Skeletal muscle cell (primary cell): ENCODE data around the gene SF3A2.
"Not testable (repeated sequence)": the region's sequence is repeated elsewhere in the genome, so short reads cannot be mapped to it uniquely, and the experiment has no call there.

Experiments used
- DNase-seq: peaks from one replicate; pipeline ENCODE4 v3.0.0-alpha.2; 2010; ENCODE audit warnings: low read depth
- H3K4me3 ChIP-seq: 2 replicates; pipeline ENCODE4 v1.5.1; 2011; ENCODE audit warnings: low read depth, mild to moderate bottlenecking, control low read depth, low read length, moderate library complexity

The SF3A2 gene

DNA sequence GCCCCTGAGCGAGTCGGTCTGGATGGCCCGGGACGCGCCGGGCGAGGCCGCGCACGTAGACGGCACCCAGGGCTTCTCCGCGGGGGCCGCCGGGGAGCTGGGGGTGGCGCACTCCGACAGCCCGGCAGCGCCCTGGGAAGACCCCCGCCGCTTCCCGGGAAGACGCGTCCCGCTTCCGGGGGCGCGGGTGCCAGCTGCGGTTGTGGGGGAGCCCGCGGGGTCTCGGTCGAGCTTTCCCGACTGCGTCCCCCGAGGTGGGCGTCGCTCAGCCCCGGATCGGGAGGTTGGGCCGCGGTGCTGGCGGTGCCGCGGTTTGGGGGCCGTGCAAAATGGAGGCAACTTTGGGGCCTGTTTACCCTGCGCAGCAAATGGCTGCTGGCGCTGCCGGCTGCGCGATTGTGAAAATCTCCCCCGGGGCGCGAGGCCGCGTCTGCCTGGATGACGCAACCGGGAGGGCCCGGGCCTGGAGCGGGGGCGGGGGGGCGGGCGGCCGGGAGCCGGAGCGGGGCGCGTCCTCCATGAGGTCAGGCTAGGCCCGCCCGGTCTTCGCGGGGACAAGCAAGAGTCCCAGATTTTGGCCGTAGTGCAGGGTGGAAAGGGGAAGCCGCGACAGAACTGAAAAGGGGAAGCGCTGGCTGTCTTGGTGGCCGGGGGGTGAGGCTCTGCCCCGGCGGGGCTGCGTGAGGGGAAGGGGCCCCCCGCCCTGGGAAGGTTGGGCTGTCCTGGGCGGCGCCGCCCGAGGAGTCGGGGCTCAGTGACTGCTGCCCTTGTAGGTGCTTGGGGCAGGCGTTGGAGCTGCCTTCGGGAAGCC is 34.0 kb downstream of the SF3A2 start:
- DNase-seq, result peak; percentile 66
- peak overlapping the region; percentile 84 for H3K4me3 ChIP-seq

DNA sequence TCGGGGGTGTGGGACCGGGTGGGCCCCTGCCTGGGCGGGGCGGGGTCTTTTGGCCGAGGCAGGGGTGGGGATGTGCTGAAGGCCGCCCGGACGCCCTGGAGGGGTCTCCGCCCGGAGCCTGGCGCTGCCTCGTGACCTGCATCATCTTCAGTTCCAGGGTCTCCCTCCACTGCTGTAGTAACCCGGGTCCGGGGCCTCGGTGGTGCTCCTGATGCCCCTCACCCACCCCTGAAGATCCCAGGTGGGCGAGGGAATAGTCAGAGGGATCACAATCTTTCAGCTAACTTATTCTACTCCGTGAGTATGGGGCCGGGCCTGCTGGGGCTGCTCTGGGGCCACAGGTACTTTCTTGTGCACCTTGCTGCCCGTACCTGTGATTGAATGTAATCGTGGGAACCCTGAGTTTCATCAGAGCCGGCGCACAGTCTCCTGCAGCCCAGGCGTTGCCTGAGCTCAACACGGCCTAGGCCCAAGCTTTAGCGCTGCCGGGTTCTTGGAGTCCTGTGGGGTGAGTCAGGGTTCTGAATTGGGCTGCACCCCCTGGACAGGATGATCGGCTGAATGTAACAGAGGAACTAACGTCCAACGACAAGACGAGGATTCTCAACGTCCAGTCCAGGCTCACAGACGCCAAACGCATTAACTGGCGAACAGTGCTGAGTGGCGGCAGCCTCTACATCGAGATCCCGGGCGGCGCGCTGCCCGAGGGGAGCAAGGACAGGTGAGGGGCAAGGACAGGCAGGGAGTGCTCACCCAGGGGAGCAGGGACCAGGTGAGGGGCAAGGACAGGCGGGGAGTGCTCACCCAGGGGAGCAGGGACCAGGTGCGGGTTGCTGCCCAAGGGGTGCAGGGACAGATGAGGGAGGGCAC is 34.8 kb downstream of the SF3A2 start:
- H3K4me3 ChIP-seq, result peak overlapping the region; percentile 84
- DNase-seq, result no peak

DNA sequence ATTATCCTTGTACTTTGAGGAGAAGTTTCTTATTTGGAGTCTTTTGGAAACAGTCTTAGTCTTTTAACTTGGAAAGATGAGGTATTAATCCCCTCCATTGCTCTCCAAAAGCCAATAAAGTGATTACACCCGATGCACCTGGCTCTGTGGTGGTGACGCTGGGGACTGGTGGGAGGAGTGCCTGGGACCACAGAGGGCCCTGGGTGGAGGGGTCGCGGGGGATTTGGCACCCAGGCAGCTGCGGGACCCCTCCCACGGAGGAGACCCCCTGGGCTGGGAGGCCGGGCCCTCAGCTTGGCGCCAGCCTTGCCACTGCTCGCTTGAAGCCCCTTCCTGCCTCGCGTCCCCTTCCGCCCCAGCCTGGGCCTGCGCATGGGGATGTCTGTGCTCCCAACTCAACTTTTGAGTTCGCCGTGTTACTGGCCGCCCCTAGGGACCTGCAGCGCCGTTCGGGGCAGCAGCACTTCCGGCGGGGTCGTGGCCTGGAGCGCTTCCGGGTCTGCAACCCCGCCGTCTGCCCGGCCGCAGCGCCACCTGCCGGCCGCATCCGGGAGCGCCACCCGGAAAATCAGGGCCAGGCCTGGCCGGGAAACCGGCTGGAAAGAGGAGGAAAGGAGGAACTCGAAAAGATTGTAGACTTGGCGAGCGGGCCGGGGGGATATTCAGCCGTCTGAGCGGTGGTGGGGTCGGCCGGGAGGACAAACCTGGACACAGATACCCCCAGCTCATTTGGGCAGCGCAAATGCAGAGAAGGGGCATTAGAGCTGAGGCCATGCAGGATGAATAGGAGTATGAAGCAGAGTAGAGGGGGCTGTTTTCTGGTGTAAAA is 36.9 kb downstream of the SF3A2 start:
- H3K4me3 ChIP-seq, result peak overlapping the region; percentile 30
- DNase-seq, result no peak

DNA sequence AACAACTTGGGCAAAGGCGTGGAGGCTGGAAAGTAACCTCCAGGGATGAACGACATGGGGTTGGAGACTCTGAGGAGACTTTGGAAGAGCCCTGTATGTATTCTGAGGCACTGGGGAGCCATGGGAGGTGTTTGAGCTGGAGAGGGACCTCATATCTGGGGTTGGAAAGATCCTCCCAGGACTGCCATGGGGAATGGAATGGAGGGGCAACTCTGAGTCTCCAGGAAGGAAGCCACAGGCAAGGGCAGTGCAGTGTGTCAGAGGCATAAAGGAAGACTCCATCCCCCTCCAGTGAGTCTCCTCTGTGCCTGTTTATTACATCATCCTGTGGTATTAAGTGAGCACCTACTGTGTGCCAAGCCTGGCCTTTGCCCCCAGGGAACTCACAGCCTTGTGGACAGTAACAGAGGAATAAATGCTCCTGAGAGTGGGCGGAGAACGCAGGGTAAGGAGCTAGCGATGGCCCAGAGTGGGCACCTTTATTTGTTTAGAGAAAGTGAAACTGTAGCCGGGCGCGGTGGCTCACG is 37.6 kb downstream of the SF3A2 start:
- no peak overlapping the region for H3K4me3 ChIP-seq
- DNase-seq, result no peak

DNA sequence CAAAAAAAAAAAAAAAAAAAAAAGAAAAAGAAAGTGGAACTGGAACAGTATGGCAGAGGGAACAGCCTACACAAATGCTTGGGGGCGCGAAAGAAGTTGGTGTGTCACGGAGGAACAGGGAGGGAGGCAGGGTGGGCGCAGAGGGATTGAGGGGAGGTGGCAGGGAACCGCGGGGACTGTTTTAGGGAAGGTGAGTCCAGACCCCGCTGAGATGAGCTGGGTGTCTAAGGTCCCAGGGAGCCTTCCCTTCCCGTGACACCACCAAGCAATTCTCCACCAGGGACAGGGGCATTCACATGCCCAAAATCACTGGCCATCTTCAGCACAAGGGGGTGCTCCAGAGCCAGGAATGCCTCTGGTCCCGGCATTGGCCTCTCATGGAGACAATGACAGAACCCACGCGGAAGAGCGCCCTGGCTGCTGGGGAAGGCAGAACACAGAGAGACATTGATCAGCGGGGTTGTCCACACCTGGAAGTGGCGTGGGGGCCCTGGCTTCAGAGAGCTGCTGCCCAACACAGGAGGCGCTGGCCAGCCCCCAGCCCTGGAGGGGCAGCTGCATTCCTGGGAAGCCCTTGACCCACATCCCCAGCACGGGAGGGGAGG is 38.4 kb downstream of the SF3A2 start:
- no peak overlapping the region for H3K4me3 ChIP-seq
- no peak for DNase-seq

DNA sequence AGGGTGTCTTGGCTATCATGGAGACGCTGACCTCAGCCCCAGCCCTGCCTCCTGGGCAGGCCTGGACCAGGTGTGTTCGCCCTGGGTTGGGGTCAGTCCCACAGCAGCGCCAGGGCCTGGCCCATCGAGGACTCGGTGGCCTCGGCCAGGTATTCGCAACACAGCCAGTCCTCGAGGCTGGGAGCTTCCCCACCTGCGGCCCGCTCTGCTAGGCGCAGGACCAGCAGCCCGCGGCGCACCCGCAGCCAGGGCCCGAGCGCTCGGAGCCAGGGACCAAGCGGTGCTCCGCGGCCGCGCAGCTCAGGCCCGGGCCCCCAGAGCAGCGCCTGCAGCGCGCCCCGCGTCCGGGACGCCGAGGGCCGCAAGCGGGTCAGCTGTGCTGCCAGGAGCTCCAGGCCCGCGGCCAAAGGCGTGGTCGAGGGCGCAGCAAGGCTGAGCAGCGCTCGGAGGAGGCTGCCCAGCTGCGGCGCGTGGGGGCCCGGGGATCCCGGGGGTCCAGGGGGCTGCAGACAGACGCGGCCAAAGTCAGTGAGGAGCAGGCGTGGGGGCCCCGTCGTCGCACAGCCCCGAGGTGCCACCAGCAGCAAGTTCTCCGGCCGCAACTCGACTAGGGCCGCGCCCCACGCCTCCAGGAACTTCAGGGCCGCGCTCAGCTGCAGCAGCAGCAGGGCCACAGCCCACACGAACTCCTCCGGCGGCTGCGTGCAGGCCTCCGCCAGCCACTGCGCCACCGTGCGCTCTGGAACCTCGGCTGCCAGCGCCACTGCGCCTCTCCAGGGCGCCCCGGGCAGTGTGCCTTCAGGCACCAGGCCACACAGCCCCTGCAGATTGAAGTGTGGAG is 39.2 kb downstream of the SF3A2 start:
- H3K4me3 ChIP-seq, result no peak overlapping the region
- no peak for DNase-seq

DNA sequence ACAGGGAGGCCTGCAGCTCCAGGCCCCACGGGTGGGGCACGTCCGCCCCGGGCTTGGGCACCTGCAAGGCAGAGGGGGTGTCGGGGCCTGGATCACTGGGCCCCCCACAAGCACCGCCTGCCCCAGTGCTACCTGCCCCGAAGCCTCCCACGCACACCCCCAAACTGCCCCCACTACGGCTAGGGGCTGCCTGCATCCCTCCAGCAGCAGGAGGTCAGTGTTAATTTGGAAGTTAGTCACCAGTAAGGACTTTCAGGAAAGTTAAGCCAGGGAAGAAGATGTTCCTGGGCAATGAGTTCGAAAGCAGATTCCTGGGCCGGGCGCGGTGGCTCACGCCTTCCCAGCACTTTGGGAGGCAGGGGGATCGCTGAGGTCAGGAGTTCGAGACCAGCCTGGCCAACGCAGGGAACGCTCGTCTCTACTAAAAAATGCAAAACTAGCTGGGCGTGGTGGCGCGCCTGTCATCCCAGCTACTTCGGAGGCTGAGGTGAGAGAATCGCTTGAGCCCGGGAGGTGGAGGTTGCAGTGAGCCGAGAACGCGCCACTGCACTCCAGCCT is 39.9 kb downstream of the SF3A2 start:
- no peak for DNase-seq
- H3K4me3 ChIP-seq, result no peak overlapping the region

DNA sequence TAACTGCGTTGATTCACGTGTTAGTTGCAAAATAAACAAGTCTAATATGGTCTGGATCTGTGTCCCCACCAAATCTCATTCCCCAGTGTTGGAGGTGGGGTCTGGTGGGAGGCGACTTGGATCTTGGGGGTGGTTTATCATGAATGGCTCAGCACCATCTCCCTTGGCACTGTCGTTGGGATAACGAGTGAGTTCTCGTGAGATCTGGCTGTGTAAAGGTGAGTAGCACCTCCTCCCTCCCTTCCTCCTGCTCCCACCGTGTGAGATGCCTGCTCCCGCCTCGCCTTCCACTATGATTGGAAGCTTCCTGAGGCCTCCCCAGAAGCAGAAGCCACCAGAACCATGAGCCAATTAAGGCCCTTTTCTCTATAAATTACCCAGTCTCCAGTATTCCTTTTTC is 40.5 kb downstream of the SF3A2 start:
- no peak overlapping the region for H3K4me3 ChIP-seq
- DNase-seq, result no peak

DNA sequence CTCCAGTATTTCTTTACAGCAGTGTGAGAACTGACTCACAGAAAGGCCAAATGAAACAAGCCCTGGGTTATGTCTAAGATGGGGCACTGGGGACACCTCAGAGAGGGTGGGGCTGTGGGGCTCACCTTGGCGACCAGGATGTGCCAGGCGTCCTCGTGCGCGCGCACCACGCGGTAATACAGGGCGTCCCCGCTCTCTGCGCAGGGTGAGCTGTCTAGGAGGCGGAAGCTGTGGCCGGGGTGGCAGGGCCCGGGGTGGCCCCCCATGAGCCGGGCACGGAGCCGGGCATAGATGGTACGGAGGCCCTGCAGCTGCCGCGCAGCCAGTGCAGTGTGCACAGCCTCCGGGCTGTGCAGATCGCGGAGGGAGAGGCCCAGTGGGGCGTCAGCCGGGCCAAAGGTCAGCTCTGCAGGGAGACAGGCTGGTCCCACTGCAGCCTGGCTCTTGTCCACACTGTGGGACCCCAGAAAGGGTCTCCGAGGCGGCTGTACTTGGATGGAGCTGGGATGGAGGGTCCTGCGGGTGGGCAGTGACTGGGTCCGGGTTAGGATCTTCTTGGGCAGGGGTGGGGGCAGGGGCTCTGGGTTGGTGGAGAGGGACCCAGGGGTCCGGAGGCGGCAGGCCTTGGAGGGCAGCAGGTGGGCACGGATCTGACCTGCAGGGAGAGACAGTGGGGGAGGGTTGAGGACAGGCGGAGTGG is 42.0 kb downstream of the SF3A2 start:
- no peak overlapping the region for H3K4me3 ChIP-seq
- DNase-seq, result no peak

DNA sequence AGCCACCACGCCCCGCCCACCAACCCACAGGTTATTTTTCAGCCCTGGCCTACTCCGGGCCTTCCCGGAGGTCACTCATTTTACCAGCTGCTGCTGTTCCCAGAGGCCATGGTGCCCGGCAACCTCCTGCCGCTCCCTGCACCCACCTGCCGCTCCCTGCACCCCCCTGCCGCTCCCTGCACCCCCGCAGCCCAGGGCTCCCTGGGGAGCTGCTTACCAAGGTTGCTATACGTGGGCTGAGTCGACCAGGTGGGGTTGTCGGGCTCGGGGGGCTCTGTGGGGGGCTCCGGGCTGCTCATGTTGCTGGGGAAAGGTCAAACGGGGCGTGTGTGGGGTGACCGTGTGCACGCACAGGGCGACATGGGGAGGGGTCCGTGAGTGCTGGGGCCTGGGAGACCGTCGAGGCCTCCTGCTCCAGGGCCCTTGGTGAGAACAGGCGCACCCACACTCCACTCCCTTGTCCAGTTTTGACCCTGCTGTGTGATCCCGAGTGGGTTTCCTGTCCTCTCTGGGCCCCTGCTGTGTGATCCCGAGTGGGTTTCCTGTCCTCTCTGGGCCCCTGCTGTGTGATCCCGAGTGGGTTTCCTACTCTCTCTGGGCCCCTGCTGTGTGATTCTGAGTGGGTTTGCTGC is 44.1 kb downstream of the SF3A2 start:
- no peak for DNase-seq

DNA sequence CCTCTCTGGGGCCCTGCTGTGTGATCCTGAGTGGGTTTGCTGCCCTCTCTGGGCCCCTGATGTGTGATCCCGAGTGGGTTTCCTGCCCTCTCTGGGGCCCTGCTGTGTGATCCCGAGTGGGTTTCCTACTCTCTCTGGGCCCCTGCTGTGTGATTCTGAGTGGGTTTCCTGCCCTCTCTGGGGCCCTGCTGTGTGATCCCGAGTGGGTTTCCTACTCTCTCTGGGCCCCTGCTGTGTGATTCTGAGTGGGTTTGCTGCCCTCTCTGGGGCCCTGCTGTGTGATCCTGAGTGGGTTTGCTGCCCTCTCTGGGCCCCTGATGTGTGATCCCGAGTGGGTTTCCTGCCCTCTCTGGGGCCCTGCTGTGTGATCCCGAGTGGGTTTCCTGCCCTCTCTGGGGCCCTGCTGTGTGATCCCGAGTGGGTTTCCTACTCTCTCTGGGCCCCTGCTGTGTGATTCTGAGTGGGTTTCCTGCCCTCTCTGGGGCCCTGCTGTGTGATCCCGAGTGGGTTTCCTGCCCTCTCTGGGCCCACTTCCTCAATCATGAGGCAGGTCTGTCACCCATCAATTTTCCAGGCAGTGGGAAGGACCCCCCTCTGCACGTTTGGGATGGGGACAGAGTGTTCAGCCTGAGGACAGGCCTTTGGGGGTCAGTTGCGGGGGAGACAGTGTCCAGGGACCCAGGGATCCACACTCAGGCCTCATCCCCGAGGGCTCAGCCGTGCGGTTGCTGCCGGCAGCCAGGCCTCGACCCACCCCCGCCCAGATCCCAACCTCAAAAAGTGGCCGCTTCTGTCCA is 44.8 kb downstream of the SF3A2 start:
- peak overlapping the region; percentile 34 for H3K4me3 ChIP-seq
- DNase-seq, result not testable (repeated sequence)

More for the DNA sequence above, 44.1 kb downstream of the SF3A2 start:
- H3K4me3 ChIP-seq, result no peak overlapping the region

DNA sequence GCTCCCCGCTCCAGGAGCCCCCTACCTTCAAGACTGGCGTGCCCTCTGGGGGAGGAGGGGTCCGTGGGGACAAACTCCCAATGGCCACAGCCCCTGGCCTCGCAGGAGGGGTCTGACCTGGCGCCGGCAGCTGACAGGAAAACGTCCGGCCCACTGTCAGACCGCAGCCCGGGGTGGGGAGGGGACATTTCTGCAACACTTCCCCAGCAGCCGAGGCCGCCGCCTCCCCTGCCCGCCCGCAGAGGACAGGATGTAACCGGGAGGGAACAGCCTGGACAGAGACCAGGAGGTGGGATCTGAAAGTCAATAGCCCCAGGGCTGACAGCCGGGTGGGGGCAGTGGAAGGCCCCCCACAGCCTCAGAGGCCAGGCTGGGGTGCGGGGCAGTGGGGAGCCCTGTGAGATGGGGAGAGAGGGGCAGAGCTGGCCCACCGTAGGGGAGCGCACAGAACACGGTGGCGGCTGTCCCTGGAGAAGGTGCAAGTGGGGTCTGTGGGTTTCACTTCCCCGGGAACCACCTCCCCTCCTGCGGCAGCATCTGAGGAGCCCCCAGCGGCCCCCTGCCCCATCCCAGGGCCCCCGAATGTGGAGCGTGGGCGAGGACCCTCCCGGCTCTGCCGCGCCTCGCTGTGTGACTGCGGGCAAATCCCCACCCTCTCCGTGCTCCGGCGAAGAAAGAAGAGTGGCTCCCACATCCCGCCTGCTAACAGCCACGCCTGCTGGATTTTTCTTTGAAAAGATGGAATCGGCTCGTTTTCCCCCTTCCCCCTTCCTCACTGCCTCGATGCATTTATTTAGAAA is 45.6 kb downstream of the SF3A2 start, which contains the start of gene PEAK3:
TSS of gene PEAK3 (minus strand) at position 114 of the 800 bp plus-strand sequence. CDS start 1,244 bp downstream, outside the sequence.
- DNase-seq, result no peak
- H3K4me3 ChIP-seq, result peak within 1 kb of the TSS; percentile 34

DNA sequence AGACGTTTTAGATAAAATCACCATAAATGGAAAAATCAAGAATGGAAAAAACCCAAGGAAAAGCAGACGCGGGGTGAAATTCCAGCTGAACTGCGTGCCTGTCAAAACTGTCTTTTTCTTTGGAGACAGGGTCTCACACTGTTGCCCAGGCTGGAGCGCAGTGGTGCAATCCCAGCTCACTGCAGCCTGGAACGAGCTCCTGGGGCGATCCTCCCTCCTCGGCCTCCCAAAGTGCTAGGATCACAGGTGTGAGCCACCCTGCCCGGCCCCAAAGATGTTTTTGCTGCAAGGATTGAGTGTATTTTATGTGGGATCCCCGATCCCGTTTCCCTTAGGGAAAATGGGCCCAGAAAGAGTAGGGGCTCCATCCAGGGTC is 46.2 kb downstream of the SF3A2 start:
- no peak for DNase-seq
- H3K4me3 ChIP-seq, result no peak overlapping the region

DNA sequence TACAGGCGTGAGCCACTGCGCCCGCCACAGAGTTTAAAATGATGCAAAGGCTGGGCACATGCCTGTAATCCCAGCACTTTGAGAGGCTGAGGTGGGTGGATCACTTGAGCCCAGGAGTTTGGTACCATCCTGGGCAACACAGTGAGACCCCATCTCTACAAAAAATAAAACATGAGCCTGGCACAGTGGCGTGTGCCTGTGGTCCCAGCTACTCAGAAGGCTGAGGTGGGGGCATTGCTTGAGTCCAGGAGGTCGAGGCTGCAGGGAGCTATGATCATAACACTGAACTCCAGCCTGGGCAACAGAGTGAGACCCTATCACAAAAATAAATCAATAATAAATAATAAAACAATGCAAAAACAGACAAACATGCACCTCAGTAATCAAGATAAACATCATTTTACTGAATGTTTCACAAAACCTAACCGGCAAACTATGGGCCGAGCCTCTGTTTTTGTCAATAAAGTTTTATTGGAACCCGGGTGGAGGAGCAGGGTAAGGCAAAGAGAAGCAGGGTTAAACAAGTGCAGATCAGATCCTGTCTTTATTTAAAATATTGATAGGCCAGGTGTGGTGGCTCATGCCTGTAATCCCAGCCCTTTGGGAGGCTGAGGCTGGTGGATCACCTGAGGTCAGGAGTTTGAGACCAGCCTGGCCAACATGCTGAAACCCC is 47.3 kb downstream of the SF3A2 start:
- no peak for DNase-seq
- no peak overlapping the region for H3K4me3 ChIP-seq
